Glomerular endothelial cell (primary cell): ENCODE data around the gene CCN2. TPM values are rescaled to one million over a fixed set of nuclear protein-coding genes. Genes with fewer than 3 reads are reported as not detected.
"Not testable (repeated sequence)": the region's sequence is repeated elsewhere in the genome, so short reads cannot be mapped to it uniquely, and the experiment has no call there.

Experiments
- DNase-seq: peaks from one replicate; pipeline ENCODE4 v3.0.0-alpha.2; 2011; ENCODE audit warnings: low read depth, low spot score; ENCODE audit errors: extremely low read depth
- total RNA-seq: library from RNA; depleted of rRNA; stranded (reverse); fragments of >200 nt; gene quantifications from 2 replicates; pipeline ENCODE4 v1.2.3, GENCODE V29; 2015

Gene CCN2
- total RNA-seq, 1 donor from 2014 or later, result 1,253 TPM

DNA sequence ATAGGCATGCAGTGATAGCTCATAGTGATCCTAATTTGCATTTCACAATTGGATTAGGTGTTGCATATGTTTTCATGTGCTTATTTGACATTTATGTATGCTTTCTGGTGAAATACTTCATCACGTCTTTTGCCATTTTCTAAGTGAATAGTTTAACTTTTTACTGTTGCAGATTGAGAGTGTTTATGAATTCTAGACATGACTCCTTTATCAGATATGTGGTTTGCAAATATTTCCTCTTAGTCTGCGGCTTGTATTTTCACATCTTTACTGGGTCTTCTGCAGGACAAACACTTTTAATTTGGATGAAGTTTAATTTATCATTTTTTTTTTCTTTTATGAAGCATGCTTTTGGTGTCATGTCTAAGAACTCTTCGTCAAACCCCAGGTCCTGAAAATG is 39.2 kb downstream of the CCN2 start:
- no peak for DNase-seq

- no peak for DNase-seq
Measured at GRCh38 chr6:131910956-131911355, 40.2 kb downstream of the CCN2 start.

- no peak for DNase-seq
Measured at GRCh38 chr6:131910219-131910589, 41.0 kb downstream of the CCN2 start.

GRCh38 chr6:131909408-131910218 is 41.6 kb downstream of the CCN2 start:
- DNase-seq, result no peak

DNA sequence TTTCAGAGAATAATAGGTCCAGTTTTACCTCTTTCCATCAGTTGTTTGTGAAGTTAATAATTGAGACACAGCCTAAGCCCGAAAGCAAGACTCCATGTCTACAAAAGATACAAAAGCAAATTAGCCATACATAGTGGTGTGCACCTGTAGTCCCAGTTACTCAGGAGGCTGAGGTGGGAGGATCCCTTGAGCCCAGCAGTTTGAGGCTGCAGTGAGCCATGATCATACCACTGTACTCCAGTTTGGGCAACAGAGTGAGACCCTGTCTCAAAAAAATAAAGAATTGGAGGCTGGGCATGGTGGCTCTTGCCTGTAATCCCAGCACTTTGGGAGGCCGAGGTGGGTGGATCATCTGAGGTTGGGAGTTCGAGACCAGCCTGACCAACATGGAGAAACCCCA is 42.4 kb downstream of the CCN2 start:
- not testable (repeated sequence) for DNase-seq

DNA sequence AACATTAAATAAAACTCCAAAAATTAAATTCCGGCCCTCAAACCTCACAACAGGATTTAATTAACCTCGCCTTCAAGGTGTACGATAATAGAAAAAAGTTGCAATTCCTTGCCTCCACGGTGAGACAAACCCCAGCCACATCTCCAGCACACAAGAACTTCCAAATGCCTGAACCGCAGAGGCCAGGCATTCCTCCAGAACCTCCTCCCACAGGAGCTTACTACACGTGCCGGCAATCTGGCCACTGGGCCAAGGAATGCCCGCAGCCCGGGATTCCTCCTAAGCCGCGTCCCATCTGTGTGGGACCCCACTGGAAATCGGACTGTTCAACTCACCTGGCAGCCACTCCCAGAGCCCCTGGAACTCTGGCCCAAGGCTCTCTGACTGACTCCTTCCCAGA is 47.4 kb downstream of the CCN2 start:
- DNase-seq, result not testable (repeated sequence)

GRCh38 chr6:131901326-131901873 is 49.8 kb downstream of the CCN2 start:
- not testable (repeated sequence) for DNase-seq

GRCh38 chr6:131900231-131900630 is 50.9 kb downstream of the CCN2 start:
- no peak for DNase-seq

DNA sequence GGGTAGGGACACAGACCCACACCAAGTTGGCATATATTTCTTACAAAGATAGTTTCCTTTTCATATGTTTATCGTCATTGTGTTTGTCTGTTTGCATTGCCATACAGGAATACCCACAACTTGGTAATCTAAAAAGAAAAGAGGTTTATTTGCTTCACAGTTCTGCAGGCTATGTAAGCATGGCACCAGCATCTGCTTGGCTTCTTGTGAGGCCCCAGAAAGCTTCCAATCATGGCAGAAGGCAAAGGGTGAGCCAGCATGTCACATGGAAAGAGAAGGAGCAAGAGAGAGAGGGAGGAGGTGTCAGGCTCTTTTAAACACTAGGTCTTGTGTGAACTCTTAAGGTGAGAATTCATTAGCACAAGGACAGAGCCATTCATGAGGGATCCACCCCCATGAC is 52.5 kb downstream of the CCN2 start:
- no peak for DNase-seq

Other genes with a start within 250 kb of the CCN2 start
- 0.10 TPM in 1 of 2 replicates, not detected in the other for gene OR2A4, start 250.0 kb downstream of the CCN2 start, total RNA-seq
- gene CTAGE9, start 240.4 kb downstream of the CCN2 start, total RNA-seq, result 0.05 TPM in 1 of 2 replicates, not detected in the other
- 0.53 and 1.2 TPM in 2 replicates for gene ENPP1, start 143.4 kb downstream of the CCN2 start, total RNA-seq